HG02970 (cell line): ENCODE results near the gene TMPRSS11E.
"Not testable (repeated sequence)": the region's sequence is repeated elsewhere in the genome, so short reads cannot be mapped to it uniquely, and the experiment has no call there.

Source experiments
- ATAC-seq: cut with Tn5 transposase; IDR thresholded peaks from one replicate; pipeline ENCODE4 v1.9.1; 2021; ENCODE audit warnings: mild to moderate bottlenecking, moderate library complexity, moderate number of reproducible peaks; ENCODE audit not compliant: unreplicated experiment, low FRiP score

Gene TMPRSS11E

GRCh38 chr4:68460085-68460484, 12.8 kb downstream of the TMPRSS11E start:
- ATAC-seq = no peak

GRCh38 chr4:68461790-68462189, 14.5 kb downstream of the TMPRSS11E start:
- ATAC-seq = no peak

- ATAC-seq = no peak
These were observed 15.4 kb downstream of the TMPRSS11E start for GRCh38 chr4:68462691-68463090.

GRCh38 chr4:68463796-68464195, 16.5 kb downstream of the TMPRSS11E start:
- ATAC-seq = no peak

GRCh38 chr4:68465058-68465457, 17.8 kb downstream of the TMPRSS11E start:
- ATAC-seq = no peak

- ATAC-seq = no peak
These were observed 18.9 kb downstream of the TMPRSS11E start for GRCh38 chr4:68466185-68466584.

GRCh38 chr4:68466751-68467150, 19.5 kb downstream of the TMPRSS11E start:
- no peak for ATAC-seq

- no peak for ATAC-seq
These were observed 22.2 kb downstream of the TMPRSS11E start for GRCh38 chr4:68469482-68469881.

GRCh38 chr4:68476191-68476590, 28.9 kb downstream of the TMPRSS11E start:
- ATAC-seq = no peak

GRCh38 chr4:68489338-68489737, 42.1 kb downstream of the TMPRSS11E start:
- no peak for ATAC-seq

GRCh38 chr4:68490826-68491457, 43.7 kb downstream of the TMPRSS11E start:
- ATAC-seq = no peak

GRCh38 chr4:68494688-68495087, 47.4 kb downstream of the TMPRSS11E start:
- ATAC-seq = no peak

GRCh38 chr4:68498413-68499007, 51.2 kb downstream of the TMPRSS11E start:
- peak; percentile 74 for ATAC-seq

GRCh38 chr4:68499021-68499420, 51.8 kb downstream of the TMPRSS11E start:
- ATAC-seq = no peak

GRCh38 chr4:68503462-68503861, 56.2 kb downstream of the TMPRSS11E start:
- not testable (repeated sequence) for ATAC-seq

- not testable (repeated sequence) for ATAC-seq
These were observed 57.6 kb downstream of the TMPRSS11E start for GRCh38 chr4:68504836-68505235.

GRCh38 chr4:68505452-68505851, 58.2 kb downstream of the TMPRSS11E start:
- ATAC-seq = not testable (repeated sequence)

GRCh38 chr4:68518889-68519288, 71.6 kb downstream of the TMPRSS11E start:
- ATAC-seq = no peak

- no peak for ATAC-seq
These were observed 73.7 kb downstream of the TMPRSS11E start for GRCh38 chr4:68520985-68521384.

GRCh38 chr4:68522232-68522631, 75.0 kb downstream of the TMPRSS11E start:
- ATAC-seq = not testable (repeated sequence)

GRCh38 chr4:68535974-68536373, 88.7 kb downstream of the TMPRSS11E start:
- ATAC-seq = no peak

- no peak for ATAC-seq
These were observed 89.1 kb downstream of the TMPRSS11E start for GRCh38 chr4:68536375-68536774.
